Gastrocnemius medialis (tissue), 4 donors: Measurements from ENCODE around the gene SNRPD3.

Experiments
- CTCF ChIP-seq, 5 experiments: fragments of 450-650 bp in 3 of 5; fragments of 200-600 bp in 2 of 5; sonication (generic) in 2 of 5; IDR thresholded peaks in 4 of 5; conservative IDR thresholded peaks in 1 of 5; 1 replicate in 4 of 5; 2 replicates in 1 of 5; pipeline ENCODE4 v1.5.1; 2016 to 2019; ENCODE audit warnings: antibody characterized with exemption in 5 of 5, mild to moderate bottlenecking in 3 of 5, moderate library complexity in 3 of 5
- POLR2A ChIP-seq, 2 donors: fragments of 450-650 bp; IDR thresholded peaks; one replicate each; pipeline ENCODE4 v1.6.1; 2017; ENCODE audit warnings: antibody characterized with exemption in 2 of 2, mild to moderate bottlenecking in 2 of 2, moderate library complexity in 2 of 2

- no peak for TF ChIP-seq CTCF (IDR thresholded peaks at IDR 0.05 in 4 of 5, conservative IDR thresholded peaks at IDR 0.05 in 1 of 5)
- no peak for TF ChIP-seq POLR2A (IDR thresholded peaks at IDR 0.05)
These were observed 7.4 kb downstream of the SNRPD3 start for GRCh38 chr22:24563246-24563645.
